Inflammatory macrophage (primary cell): ENCODE results near the gene POM121C.
"Not testable (repeated sequence)": the region's sequence is repeated elsewhere in the genome, so short reads cannot be mapped to it uniquely, and the experiment has no call there.

ENCODE experiments used
- DNase-seq, 2 donors: peaks; one replicate each; pipeline ENCODE4 v3.0.0-alpha.2; 2020 to 2022

The POM121C gene

DNA sequence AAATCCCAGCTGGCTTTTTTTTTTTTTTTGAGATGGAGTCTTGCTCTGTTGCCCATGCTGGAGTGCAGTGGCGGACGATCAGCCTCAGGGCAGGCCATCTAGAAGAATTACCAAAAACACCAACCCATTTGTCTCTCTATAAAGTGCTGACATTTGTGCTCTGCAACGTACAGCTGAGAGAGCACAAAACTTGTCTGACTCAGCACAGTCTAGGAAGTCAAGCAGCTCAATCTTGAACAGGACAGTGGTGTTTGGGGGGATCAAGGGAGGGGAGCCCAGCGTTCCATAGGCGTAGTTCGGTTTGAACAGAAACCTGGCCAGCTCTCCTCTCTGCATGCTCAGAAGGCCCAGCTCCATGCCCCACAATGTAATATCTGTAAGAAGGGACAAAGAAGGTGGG lies 92.9 kb downstream of the POM121C start:
- not testable (repeated sequence) for DNase-seq

DNA sequence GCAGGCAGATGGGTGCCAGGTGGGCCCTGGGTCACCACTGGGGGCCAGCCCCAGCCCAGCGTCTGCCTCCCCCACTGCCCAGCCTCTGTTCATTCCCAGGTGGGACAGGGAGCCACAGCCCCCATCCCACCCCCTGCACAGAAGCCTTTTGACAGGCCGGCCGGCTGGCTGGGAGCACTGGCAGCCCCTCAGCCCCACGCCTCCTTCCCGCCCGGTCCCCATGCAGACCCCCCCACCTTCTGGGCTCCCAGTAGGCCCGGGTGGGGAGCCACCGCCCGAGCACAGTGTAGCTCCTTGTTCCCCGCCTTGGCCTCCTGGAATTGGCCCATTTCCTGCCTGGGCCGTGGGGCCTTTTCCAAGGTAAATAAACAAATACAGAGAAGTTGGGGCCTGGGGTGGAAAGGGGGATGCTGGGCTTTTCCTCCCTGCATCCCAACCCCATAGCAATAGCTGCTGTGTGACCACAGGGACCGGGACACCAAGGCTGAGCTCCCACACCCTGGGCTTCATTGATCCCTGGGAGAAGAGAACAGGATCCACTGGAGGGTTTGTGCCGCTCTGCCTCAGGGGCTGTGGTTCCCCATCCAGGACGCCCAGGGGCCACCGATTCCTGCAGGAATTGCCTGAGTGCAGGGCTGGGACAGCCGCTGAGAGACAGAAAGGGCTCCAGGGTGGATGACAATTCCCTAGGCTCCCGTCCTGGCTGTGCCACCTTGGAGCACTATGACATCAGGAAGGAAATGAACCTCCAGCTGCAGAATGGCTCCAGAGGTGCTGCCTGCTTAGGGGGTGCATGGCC lies 111.4 kb downstream of the POM121C start:
- not testable (repeated sequence) for DNase-seq

DNA sequence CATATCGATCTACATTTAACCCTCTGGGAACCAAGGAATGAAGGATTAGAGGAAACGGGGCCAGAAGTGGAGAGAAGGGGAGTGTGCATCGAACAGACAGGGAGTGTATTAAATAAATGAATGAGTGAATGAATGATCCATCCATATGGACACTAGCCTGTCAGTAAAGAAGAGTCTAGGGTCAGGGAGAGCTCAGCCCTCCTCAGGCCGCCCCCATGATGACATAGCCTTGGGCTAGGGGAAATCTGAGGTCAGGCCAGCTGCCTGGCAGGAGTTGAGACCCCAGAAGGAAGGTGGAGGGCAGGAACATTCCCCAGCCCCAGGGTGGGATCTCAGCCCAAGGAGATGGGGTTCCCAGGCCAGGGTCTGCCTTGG lies 112.0 kb downstream of the POM121C start:
- not testable (repeated sequence) for DNase-seq

DNA sequence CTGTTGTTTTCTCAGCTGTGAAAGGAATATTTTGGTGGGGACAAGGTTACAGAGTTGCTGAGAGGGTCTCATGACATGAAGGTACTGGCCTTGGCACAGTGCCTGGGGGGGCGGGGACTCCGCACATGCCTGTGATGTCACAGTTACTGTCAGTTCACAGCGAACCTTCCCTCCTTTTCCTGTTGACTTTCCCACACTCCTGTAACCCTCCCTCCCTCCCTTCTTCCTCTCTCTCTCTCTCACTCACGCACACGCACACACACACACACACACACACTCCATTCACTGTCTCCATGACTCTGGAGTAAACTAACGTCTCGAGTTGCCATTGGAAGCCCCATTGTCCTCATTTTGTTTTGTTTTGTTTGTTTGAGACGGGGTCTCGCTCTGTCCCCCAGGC lies 118.8 kb downstream of the POM121C start:
- not testable (repeated sequence) for DNase-seq
